H1 (cell line): Measurements from ENCODE around the gene YIPF2. TPM values are rescaled to one million over a fixed set of nuclear protein-coding genes. Genes with fewer than 3 reads are reported as not detected.
"Not testable (repeated sequence)": the region's sequence is repeated elsewhere in the genome, so short reads cannot be mapped to it uniquely, and the experiment has no call there.

Experiments used
- CTCF ChIA-PET: fragments of 300-600 bp; sonication (Branson Sonifier 250); formaldehyde crosslinking; loops from one replicate; lab custom pipeline; 2021; ENCODE audit not compliant: partially characterized antibody; lab: Charles Lee
- POLR2A ChIA-PET: fragments of 300-600 bp; sonication (Branson Sonifier 250); formaldehyde crosslinking; loops from one replicate; lab custom pipeline; 2021; ENCODE audit warnings: inconsistent platforms; ENCODE audit not compliant: partially characterized antibody; lab: Charles Lee
- DNase-seq, 2 experiments: peaks; one replicate each; pipeline versions ENCODE4 v3.0.0 to v3.0.0-alpha.2; 2010 to 2022; ENCODE audit warnings: low spot score in 2 of 2, low read depth in 1 of 2, mixed read lengths in 1 of 2
- FAIRE-seq: peaks from 2 replicates; lab custom pipeline; 2011; peaks lifted over from hg19 to GRCh38; lab: Jason Lieb, UNC
- H2AFZ ChIP-seq: 2 replicates; pipeline ENCODE4 v1.8.1; 2012; ENCODE audit warnings: low read length, inconsistent platforms
- H2AK5ac ChIP-seq: 2 replicates; pipeline ENCODE4 v1.6.1; 2013; ENCODE audit warnings: low read depth, low read length
- H2BK120ac ChIP-seq: replicated peaks from 2 replicates; pipeline ENCODE3; 2013; ENCODE audit warnings: low read depth, low read length, inconsistent platforms
- H2BK12ac ChIP-seq: 2 replicates; pipeline ENCODE4 v1.6.1; 2013; ENCODE audit warnings: low read depth, low read length
- H2BK15ac ChIP-seq: 2 replicates; pipeline ENCODE4 v1.6.1; 2013; ENCODE audit warnings: low read length
- H2BK20ac ChIP-seq: 2 replicates; pipeline ENCODE4 v1.6.1; 2013; ENCODE audit warnings: low read length
- H2BK5ac ChIP-seq: 2 replicates; pipeline ENCODE4 v1.6.1; 2013; ENCODE audit warnings: low read depth, low read length
- H3K14ac ChIP-seq: 2 replicates; pipeline ENCODE4 v1.6.1; 2013; ENCODE audit warnings: inconsistent platforms; ENCODE audit not compliant: insufficient read length
- H3K18ac ChIP-seq: 2 replicates; pipeline ENCODE4 v1.6.1; 2013; ENCODE audit warnings: low read length; ENCODE audit errors: extremely low read depth
- H3K23ac ChIP-seq: 2 replicates; pipeline ENCODE4 v1.6.1; 2013; ENCODE audit warnings: inconsistent platforms; ENCODE audit not compliant: insufficient read length
- H3K23me2 ChIP-seq: 2 replicates; pipeline ENCODE4 v1.6.1; 2013; ENCODE audit warnings: low read depth, low read length
- H3K27ac ChIP-seq: 2 replicates; pipeline ENCODE4 v1.6.1; 2011; ENCODE audit warnings: low read depth, low read length, inconsistent platforms
- H3K27me3 ChIP-seq, 4 experiments: replicated peaks in 1 of 4; 1 replicate in 1 of 4; 2 replicates in 3 of 4; pipeline versions ENCODE4 v1.6.1 to v1.8.1; 2011 to 2013; ENCODE audit warnings: low read length in 3 of 4, mild to moderate bottlenecking in 3 of 4, inconsistent platforms in 2 of 4, mixed read lengths in 2 of 4, moderate library complexity in 1 of 4; ENCODE audit not compliant: control insufficient read depth in 3 of 4, insufficient read depth in 3 of 4; ENCODE audit errors: extremely low read depth in 1 of 4
- H3K36me3 ChIP-seq, 4 experiments: 2 replicates each; pipeline versions ENCODE4 v1.6.1 to v1.8.1; 2011 to 2013; ENCODE audit warnings: mild to moderate bottlenecking in 4 of 4, low read length in 3 of 4, moderate library complexity in 2 of 4, control low read depth in 1 of 4, inconsistent platforms in 1 of 4; ENCODE audit not compliant: insufficient read depth in 4 of 4, control insufficient read depth in 2 of 4
- H3K4ac ChIP-seq: replicated peaks from 2 replicates; pipeline ENCODE3; 2013; ENCODE audit warnings: low read length, low read depth, mixed read lengths, inconsistent platforms; ENCODE audit not compliant: insufficient read length
- H3K4me1 ChIP-seq, 4 experiments: replicated peaks in 1 of 4; 1 replicate in 1 of 4; 2 replicates in 3 of 4; pipeline versions ENCODE4 v1.6.1 to v1.8.1; 2011 to 2013; ENCODE audit warnings: low read length in 3 of 4, inconsistent platforms in 2 of 4, mixed read lengths in 1 of 4; ENCODE audit not compliant: insufficient read depth in 4 of 4, control insufficient read depth in 3 of 4
- H3K4me2 ChIP-seq, 2 experiments: 2 replicates each; pipeline versions ENCODE4 v1.6.1 to v1.8.1; 2011 to 2013; ENCODE audit warnings: low read depth in 2 of 2, low read length in 2 of 2, control low read depth in 1 of 2, inconsistent platforms in 1 of 2, mild to moderate bottlenecking in 1 of 2; ENCODE audit not compliant: insufficient read depth in 1 of 2
- H3K4me3 ChIP-seq, 4 experiments: fragments of 200-600, 300-600 bp in 1 of 4; sonication (generic), shearing (Covaris generic), sonication (Bioruptor Twin) in 1 of 4; 2 replicates each; pipeline versions ENCODE4 v1.5.1 to v1.8.1; 2011 to 2016; ENCODE audit warnings: low read length in 4 of 4, low read depth in 3 of 4, control low read depth in 2 of 4, inconsistent platforms in 2 of 4, mild to moderate bottlenecking in 2 of 4, mixed read lengths in 1 of 4, moderate library complexity in 1 of 4; ENCODE audit not compliant: insufficient read depth in 2 of 4; ENCODE audit errors: extremely low read depth in 1 of 4
- H3K56ac ChIP-seq: replicated peaks from 2 replicates; pipeline ENCODE3; 2013; ENCODE audit warnings: low read depth, mild to moderate bottlenecking, mixed read lengths, low read length, inconsistent platforms; ENCODE audit not compliant: insufficient read length
- H3K79me1 ChIP-seq: 2 replicates; pipeline ENCODE4 v1.6.1; 2013; ENCODE audit warnings: low read depth, low read length, control low read depth
- H3K79me2 ChIP-seq, 2 experiments: 2 replicates each; pipeline versions ENCODE4 v1.6.1 to v1.8.1; 2012 to 2013; ENCODE audit warnings: low read length in 2 of 2, mild to moderate bottlenecking in 2 of 2, inconsistent platforms in 1 of 2; ENCODE audit not compliant: insufficient read depth in 2 of 2, control insufficient read depth in 1 of 2
- H3K9ac ChIP-seq, 4 experiments: replicated peaks in 1 of 4; 1 replicate in 1 of 4; 2 replicates in 3 of 4; pipeline versions ENCODE4 v1.6.1 to v1.8.1; 2011 to 2013; ENCODE audit warnings: low read depth in 3 of 4, low read length in 3 of 4, control low read depth in 2 of 4, mild to moderate bottlenecking in 2 of 4, moderate library complexity in 2 of 4, inconsistent platforms in 1 of 4; ENCODE audit errors: extremely low read depth in 1 of 4
- H3K9me3 ChIP-seq, 2 experiments: 2 replicates each; pipeline versions ENCODE4 v1.6.1 to v1.8.1; 2012 to 2013; ENCODE audit warnings: mild to moderate bottlenecking in 2 of 2, moderate library complexity in 2 of 2, control low read depth in 1 of 2, inconsistent platforms in 1 of 2, low read depth in 1 of 2, low read length in 1 of 2, mixed read lengths in 1 of 2; ENCODE audit not compliant: insufficient read depth in 2 of 2
- H4K20me1 ChIP-seq, 2 experiments: replicated peaks in 1 of 2; 2 replicates each; pipeline versions ENCODE3 to v1.8.1; 2011 to 2013; ENCODE audit warnings: inconsistent platforms in 2 of 2, low read length in 2 of 2, mild to moderate bottlenecking in 1 of 2; ENCODE audit not compliant: insufficient read depth in 2 of 2, control insufficient read depth in 1 of 2
- H4K5ac ChIP-seq: 2 replicates; pipeline ENCODE4 v1.6.1; 2013; ENCODE audit warnings: low read length, low read depth, mixed read lengths, inconsistent platforms; ENCODE audit not compliant: insufficient read length
- H4K8ac ChIP-seq: 2 replicates; pipeline ENCODE4 v1.8.0; 2013; ENCODE audit warnings: mild to moderate bottlenecking, moderate library complexity, low read length, inconsistent platforms; ENCODE audit not compliant: insufficient read depth; ENCODE audit errors: extremely low read depth
- H4K91ac ChIP-seq: replicated peaks from 2 replicates; pipeline ENCODE3; 2013; ENCODE audit warnings: low read length, mixed read lengths, inconsistent platforms; ENCODE audit not compliant: insufficient read length
- CEBPB ChIP-seq: IDR thresholded peaks from 2 replicates; pipeline ENCODE4 v1.6.1; 2012; ENCODE audit warnings: low read depth, low read length
- CREB1 ChIP-seq: IDR thresholded peaks from 2 replicates; pipeline ENCODE4 v1.6.1; 2012; ENCODE audit warnings: inconsistent platforms
- CTBP2 ChIP-seq: IDR thresholded peaks from 2 replicates; pipeline ENCODE4 v1.7.0; 2011; ENCODE audit warnings: borderline replicate concordance, mild to moderate bottlenecking, moderate library complexity, mixed read lengths, low read length; ENCODE audit not compliant: insufficient read depth, insufficient read length
- GABPA ChIP-seq: IDR thresholded peaks from 2 replicates; pipeline ENCODE4 v1.6.1; 2011; ENCODE audit warnings: mild to moderate bottlenecking, low read length, moderate library complexity, borderline replicate concordance; ENCODE audit not compliant: insufficient read depth
- RBBP5 ChIP-seq: IDR thresholded peaks from 2 replicates; pipeline ENCODE4 v1.7.1; 2012; ENCODE audit warnings: low read depth, mild to moderate bottlenecking, inconsistent platforms, low read length, moderate library complexity, borderline replicate concordance
- RXRA ChIP-seq: IDR thresholded peaks from 2 replicates; pipeline ENCODE4 v1.6.1; 2011; ENCODE audit warnings: low read depth, mild to moderate bottlenecking, low read length, moderate library complexity; ENCODE audit not compliant: insufficient read depth
- SAP30 ChIP-seq: fragments of 300-600 bp; sonication (generic); IDR thresholded peaks from 2 replicates; pipeline ENCODE4 v1.7.1; 2012; ENCODE audit warnings: low read length, moderate library complexity, mild to moderate bottlenecking, inconsistent platforms; ENCODE audit not compliant: insufficient read depth, insufficient replicate concordance
- SIRT6 ChIP-seq: IDR thresholded peaks from one replicate; pipeline ENCODE4 v1.7.1; 2012; ENCODE audit warnings: low read length, inconsistent platforms
- SP2 ChIP-seq: IDR thresholded peaks from 2 replicates; pipeline ENCODE4 v1.6.1; 2012; ENCODE audit warnings: mild to moderate bottlenecking, low read length, inconsistent platforms
- WGBS, 2 experiments: shearing (Covaris generic) in 1 of 2; methylation state at CpG; one replicate each; pipeline versions ENCODE4 v1.1.6 to v1.1.7; 2013 to 2015; ENCODE audit warnings: low lambda C conversion rate in 2 of 2, mixed read lengths in 2 of 2, inconsistent platforms in 1 of 2, low coverage in 1 of 2, missing lambda C conversion rate in 1 of 2; ENCODE audit not compliant: insufficient replicate concordance in 2 of 2, insufficient coverage in 1 of 2, insufficient read length in 1 of 2; ENCODE audit errors: extremely low coverage in 1 of 2, missing lambda C conversion rate in 1 of 2; 5-methylcytosine and 5-hydroxymethylcytosine counted together
- polyA plus RNA-seq, 7 experiments: library from polyadenylated mRNA; depleted of rRNA in 3 of 7; stranded (reverse) in 5 of 7; unstranded in 2 of 7; fragments of >200 nt in 5 of 7; fragments of 200-250 nt in 2 of 7; gene quantifications; 1 replicate in 5 of 7; 2 replicates in 1 of 7; 4 replicates in 1 of 7; pipeline versions ENCODE4 v1.2.1 to v1.2.3, GENCODE V29; 2011 to 2013; ENCODE audit warnings: missing spikeins in 2 of 7, mixed read lengths in 2 of 7
- total RNA-seq: library from RNA; stranded (reverse); fragmentation: NEBNext Ultra II Directional; extraction: Animal tissue kit (Norgen Biotek cat#: 25700); gene quantifications from 2 replicates; pipeline ENCODE4 v1.2.1, GENCODE V29; 2021

Gene YIPF2
- total and polyA plus RNA-seq, 2 of the 8 experiments (the other 6 are each of a cell fraction or from before 2014, with no cell fraction given): 48.3 to 112 TPM

GRCh38 chr19:10960314-10961072 lies 32.1 kb upstream of the YIPF2 start, which contains the start of gene SMARCA4 (continued):
- TF ChIP-seq CTBP2 (no peak), RBBP5 (peak; percentile 2; the same call in 1 of the 2 replicates), RXRA (no peak), CEBPB (no peak), SIRT6 (no peak), SAP30 (no peak), CREB1 (peak; percentile 16; the same call in 1 of the 2 replicates), SP2 (no peak), GABPA (no peak)

GRCh38 chr19:10959277-10959968 lies 31.0 kb upstream of the YIPF2 start:
- WGBS, 2 experiments: 93% methylated on average over 19 of the region's 19 CpGs; no CpG with 5 or more reads in 1 of the 2 experiments
- ChIA-PET CTCF (interaction anchor here (0.6 to 12.4 kb wide), 4 partner anchors 14 to 99 kb away, joined by 3 to 110 read pairs (median 3); no protein-coding TSS in a partner anchor), POLR2A (interaction anchor here (1.3 to 5.1 kb wide), 7 partner anchors 10 to 131 kb away, joined by 3 to 28 read pairs (median 14); partner anchors contain the start of gene LDLR)
- H4K5ac ChIP-seq, H4K91ac ChIP-seq, DNase-seq, FAIRE-seq, H2BK15ac ChIP-seq, H3K79me1 ChIP-seq, H2AK5ac ChIP-seq, H2BK20ac ChIP-seq, H3K9ac ChIP-seq, H3K18ac ChIP-seq, H3K23me2 ChIP-seq, H2BK5ac ChIP-seq, H3K36me3 ChIP-seq, H2BK120ac ChIP-seq, H3K56ac ChIP-seq, H4K20me1 ChIP-seq, H3K14ac ChIP-seq, H2BK12ac ChIP-seq, H3K23ac ChIP-seq, H3K4ac ChIP-seq, H3K4me1 ChIP-seq, H3K27ac ChIP-seq, H2AFZ ChIP-seq, H4K8ac ChIP-seq, H3K9me3 ChIP-seq, H3K27me3 ChIP-seq: not testable (repeated sequence)
- Histone ChIP-seq H3K79me2 (peaks cover 22 to 32% of the 10 kb centered on the region in 2 experiments), H3K4me3 (peak overlapping the region in 1 of 4 experiments; percentile 100; a peak in 2 of 8 replicates), H3K4me2 (peak overlapping the region in 1 of 2 experiments; percentile 61; a peak in 1 of 4 replicates)
